ENCODE data around the gene MAPK10.
"Not testable (repeated sequence)": the region's sequence is repeated elsewhere in the genome, so short reads cannot be mapped to it uniquely, and the experiment has no call there.

Gene MAPK10

GRCh38 chr4:86338521-86338920 is 21.3 kb downstream of the MAPK10 start:
- no peak for DNase-seq

GRCh38 chr4:86334020-86334750 is 25.7 kb downstream of the MAPK10 start:
- no peak for DNase-seq

GRCh38 chr4:86333236-86333635 is 26.6 kb downstream of the MAPK10 start:
- no peak for DNase-seq

DNA sequence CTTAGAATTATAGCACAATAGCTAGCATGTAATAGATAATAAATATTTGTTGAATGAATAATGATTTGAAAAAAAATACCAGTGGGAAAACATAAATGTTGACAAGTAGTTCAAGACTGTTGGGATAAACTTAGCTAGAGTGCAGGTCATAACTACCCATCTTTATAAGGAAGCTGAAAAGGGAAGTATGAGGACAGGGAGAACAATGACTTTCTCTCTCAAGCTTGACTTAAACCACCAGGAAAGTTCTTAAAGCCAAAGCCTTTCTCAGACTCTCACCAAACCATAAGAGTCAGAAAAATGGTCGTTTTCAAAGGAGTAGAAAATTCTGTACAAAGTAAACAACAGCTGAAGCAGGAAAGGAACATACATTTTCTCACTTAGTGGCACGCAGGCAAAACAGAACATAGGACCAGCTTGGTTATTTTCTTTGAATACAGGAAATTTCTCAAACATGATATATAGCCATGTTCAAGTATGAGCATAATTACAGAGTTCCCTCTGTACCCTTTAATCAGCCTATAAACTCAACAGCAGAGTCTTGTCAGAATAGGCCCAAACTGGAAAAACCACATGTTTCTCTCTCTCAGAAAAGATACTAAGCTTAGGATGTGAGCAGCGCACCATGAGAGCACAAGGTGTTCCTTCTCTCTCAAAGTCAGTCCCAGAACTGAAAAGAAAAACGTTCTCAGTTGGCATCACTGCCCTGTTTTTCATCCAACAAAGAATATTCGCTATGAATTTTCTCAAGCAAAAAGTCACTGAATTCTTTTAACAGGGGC is 28.7 kb downstream of the MAPK10 start:
- no peak for DNase-seq

GRCh38 chr4:86330411-86330810 is 29.4 kb downstream of the MAPK10 start:
- not testable (repeated sequence) for DNase-seq

- no peak for DNase-seq
Observed at GRCh38 chr4:86329431-86329830, 30.4 kb downstream of the MAPK10 start.

- DNase-seq, result no peak
Observed at GRCh38 chr4:86326400-86326799, 33.5 kb downstream of the MAPK10 start.

- DNase-seq, result no peak
Observed at GRCh38 chr4:86319390-86319789, 40.5 kb downstream of the MAPK10 start.

GRCh38 chr4:86315579-86315978 is 44.3 kb downstream of the MAPK10 start:
- DNase-seq, result no peak

- no peak for DNase-seq
Observed at GRCh38 chr4:86313656-86314055, 46.2 kb downstream of the MAPK10 start.

DNA sequence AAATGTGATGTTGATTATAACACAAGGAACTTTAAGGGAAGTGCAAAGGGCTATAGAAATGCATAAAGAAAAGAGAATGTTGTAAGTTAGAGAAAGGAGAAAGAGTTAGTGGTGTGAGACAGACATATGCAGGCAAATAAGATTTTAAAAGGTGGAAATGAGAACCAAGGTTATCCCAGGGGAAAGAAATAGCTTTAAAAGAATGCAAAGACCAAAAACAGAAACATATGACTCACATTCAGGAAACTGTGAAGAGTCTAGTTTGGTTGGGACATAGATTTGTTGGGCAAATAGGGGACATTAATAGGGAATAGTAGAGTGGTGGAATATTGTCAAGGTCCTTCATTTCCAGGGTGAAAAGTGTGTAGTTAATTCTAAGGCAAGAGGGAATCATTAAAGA is 52.4 kb downstream of the MAPK10 start:
- DNase-seq, result no peak

DNA sequence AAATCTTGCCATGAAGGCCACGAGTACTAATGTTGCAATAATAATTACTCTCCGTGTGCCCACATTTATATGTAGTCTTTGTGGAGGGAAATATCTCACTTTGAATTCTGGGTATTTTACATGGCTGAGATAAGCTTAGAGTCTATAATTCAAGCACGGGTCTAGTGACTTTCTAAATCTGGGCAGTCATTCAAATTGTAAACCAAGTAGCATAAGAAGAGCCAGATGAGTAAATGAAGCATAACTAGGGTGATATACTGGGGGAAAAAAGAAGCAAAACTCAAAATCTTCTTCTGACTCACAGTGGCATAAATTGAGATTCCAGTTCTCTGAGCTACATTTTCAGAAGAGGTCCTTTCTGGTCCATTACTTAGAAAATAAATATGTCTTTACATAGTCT is 53.0 kb downstream of the MAPK10 start:
- no peak for DNase-seq

- DNase-seq, result no peak
Observed at GRCh38 chr4:86302830-86303229, 57.0 kb downstream of the MAPK10 start.

DNA sequence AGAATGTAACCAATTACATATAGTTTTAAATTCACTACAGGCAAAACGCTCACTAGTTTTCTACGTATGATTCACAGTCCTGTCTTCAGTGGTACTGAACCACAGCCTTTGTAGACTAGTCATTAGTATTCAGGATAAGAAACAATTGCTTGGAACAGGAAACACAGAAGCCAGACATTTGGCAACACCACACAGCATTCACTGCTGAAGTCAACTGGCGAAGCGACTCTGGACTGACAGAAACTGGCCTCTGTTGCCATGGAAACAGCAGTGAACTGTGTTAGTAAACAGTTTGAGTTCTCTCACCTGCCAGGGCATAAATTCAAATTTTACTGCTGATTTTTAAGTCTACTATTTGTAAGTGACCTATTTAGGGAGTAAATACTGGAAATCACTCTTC is 57.6 kb downstream of the MAPK10 start:
- DNase-seq, result no peak

DNA sequence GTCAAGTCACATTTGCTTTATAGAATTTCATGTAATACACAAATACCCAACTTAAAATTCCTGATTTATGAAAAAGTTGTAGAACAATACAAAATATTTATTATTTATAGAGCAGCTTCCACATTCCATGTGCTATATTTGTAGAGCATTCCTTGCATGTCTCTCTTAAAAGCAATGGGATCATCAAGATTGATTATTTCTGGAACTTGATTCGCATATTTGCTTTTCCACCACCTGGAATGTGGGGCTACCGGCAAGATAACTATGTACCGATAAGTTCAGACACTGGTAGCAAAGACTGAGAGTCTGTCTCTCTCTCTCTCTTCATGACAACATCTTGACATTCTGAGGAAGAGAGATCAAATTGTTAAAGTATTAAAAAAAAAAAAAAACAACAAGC is 59.3 kb downstream of the MAPK10 start:
- DNase-seq, result no peak

DNA sequence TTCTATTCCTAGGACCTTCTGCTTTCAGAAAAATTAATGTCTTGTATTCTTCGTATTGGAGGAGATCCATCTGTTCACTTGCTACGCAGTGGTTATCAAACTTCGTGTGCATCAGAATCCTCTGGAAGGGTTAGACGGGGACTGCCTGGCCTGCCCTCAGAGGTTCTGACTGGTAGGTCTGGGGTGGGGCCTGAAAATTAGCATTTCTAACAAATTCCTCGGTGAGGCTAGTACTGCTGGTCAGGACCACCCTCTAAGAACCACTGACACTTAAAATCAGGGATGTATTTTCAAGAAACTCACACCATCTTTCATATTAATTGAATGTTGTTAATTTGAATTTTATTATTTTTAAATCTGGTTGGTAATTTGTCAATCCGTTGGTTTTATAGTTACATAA is 63.0 kb downstream of the MAPK10 start:
- no peak for DNase-seq

- no peak for DNase-seq
Observed at GRCh38 chr4:86294883-86295282, 65.0 kb downstream of the MAPK10 start.

- DNase-seq, result no peak
Observed at GRCh38 chr4:86291180-86291579, 68.7 kb downstream of the MAPK10 start.

GRCh38 chr4:86286726-86287125 is 73.1 kb downstream of the MAPK10 start:
- DNase-seq, result no peak

GRCh38 chr4:86283371-86283770 is 76.5 kb downstream of the MAPK10 start:
- DNase-seq, result no peak

DNA sequence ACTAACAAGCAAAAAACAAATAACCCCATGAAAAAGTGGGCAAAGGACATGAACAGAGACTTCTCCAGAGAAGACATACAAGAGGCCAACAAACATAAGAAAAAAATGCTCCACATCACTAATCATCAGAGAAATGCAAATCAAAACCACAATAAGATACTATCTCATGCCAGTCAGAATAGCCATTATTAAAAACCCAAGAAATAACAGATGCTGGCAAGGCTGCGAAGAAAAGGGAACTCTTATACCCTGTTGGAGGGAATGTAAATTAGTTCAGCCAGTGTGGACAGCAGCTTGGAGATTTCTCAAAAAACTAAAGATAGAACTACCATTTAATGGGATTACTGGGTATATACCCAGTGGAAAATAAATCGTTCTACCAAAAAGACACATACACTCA is 79.6 kb downstream of the MAPK10 start:
- DNase-seq, result no peak

DNA sequence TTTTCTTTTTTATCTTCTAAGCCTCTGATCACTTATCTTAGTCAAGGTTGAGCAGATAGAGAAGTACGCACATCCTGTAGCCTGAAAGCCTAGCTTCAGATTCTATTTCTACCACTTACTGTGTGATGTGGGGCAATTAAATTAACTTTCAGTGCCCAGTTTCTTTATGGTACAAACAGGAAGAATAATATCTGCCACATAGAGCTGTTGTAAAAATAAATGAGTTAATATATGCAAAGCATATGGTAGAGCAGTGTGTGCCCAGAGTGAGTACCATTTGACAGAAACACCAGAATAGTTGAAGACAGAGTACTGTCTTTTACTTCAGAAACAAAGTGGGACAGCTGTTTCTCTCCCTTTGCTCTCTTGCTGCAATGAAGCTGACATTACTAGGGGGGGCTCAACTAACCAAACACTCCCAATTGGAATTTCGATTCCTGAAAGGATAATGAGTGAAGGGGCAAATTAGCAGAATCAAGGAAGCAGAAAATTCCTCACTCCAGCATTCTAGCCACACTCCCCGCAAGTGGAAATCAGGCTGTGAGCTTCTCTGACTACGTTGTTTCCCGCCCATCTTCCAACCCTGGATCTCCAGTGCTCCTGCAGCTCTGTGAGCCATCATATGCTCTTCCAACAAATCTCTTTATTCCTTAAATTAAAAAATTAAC is 80.4 kb downstream of the MAPK10 start:
- DNase-seq, result no peak

- no peak for DNase-seq
Observed at GRCh38 chr4:86278126-86278525, 81.7 kb downstream of the MAPK10 start.

DNA sequence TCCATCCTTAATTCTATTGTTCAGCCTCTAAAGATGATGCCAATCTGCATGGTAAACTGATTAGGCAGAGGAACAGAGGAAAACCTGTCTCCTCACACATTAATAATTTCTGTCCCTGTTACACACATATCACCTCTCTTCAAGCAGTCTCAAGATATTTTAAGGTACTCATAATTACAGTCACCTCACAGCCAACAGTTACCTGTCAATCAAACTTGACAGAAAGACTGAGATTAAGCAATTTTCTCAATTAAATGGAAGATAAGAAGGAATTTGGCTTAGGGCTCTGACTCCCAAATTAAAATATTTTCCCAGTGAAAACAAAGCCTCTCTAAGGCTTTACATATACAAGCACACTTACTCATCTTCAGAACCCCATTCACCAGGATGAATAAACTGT is 85.2 kb downstream of the MAPK10 start:
- DNase-seq, result no peak
